SIG-M5 treated with dmso at 0.1 percent for 504 hours (cell line): ENCODE measurements around the gene NUP93.
"Not testable (repeated sequence)": the region's sequence is repeated elsewhere in the genome, so short reads cannot be mapped to it uniquely, and the experiment has no call there.

Source experiments
- DNase-seq: peaks from one replicate; lab custom pipeline; 2025; ENCODE audit not compliant: unreplicated experiment; lab: John Stamatoyannopoulos, UW

NUP93 gene

DNA sequence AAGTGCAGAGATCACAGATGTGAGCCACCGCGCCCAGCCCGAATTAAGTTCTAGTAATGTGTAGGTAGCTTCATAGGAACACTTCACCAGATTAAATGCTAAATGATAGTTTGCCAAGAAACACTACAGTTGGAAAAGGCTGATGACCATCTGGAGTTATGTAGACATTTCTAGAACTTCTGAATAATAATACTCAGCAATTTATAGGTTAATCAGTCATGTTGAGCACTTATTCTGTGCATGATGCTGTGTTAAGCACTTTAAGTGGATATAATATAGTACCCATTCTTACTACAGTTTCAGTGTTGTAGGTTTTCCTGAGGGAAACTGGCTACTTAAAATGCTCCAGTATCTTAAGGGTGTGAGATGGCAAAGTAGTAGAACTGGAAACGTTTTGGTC lies 45.2 kb downstream of the NUP93 start:
- no peak for DNase-seq

DNA sequence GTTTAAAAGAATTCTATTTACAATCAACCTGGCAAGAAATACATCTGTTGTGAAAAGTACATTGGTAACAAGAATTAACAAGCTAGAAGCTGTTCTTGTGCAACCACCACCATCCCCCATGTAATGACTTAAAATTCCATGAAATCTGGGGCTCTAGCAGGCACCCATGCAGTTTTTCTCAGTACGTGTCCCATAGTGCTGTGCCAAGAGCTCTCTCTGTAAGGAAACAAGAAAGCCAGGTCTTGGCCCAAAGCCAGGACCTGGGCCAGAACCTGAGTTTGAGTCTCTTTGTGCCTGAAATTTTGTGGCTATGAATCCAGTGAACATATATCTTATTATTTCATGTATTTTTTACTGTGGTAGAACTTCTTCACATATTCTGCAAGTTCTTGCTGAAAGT lies 46.6 kb downstream of the NUP93 start:
- DNase-seq: no peak

DNA sequence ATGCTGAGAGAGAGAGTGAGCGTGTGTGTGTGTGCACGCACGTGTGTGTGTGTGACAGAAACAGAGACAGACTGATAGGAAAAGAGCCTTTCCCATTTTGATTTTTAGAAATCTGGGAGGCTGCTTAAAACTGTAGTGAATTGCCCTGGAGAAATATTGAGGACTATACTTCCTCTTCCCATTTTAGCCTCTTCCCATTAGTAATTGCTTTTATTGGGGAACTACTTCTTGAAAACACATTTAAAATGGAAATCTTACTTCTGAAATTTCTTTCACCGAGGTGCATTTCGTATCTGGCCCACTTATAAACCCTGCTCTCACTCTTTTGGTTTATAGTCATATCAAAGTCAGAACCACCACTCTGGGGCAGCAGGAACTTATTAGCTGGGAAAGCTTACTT lies 47.1 kb downstream of the NUP93 start:
- DNase-seq: no peak

DNA sequence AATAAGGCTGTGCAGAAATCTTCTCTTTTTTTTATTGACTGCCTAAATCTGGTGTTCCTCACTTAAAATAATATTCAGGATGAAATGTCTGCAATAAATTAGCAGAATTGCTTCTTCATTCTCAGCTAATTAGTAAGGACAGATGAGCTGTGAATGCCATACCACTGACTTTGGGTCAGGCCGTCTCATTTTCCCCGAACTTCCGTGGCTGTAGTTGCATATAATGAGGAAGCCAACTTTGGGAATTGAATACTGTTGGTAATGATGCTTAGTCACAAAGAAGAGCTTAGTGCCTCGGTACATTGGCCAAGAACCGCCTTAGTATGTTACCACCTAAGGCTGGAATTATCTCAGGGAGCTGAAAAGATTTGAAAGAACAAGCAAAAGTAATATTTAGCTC lies 47.6 kb downstream of the NUP93 start:
- DNase-seq: no peak

DNA sequence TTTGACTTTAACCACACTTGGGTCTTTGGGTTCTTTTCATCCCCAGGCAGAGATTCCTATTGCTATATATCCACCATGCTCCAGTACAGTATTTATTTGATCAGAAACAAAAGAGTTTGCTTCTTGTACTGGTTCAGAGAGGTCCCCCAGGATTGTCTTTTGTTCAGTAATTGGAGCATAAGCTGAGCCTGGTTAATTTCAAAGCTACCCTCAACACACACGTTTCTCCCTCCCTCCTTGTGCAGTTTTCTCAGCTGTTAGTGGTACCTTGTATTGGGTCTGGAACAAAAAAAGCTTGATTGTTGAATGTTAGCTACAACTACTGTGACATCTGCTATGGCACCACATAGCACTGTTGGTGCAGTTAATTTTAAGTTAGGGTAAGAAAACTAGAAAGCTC lies 50.0 kb downstream of the NUP93 start:
- no peak for DNase-seq

DNA sequence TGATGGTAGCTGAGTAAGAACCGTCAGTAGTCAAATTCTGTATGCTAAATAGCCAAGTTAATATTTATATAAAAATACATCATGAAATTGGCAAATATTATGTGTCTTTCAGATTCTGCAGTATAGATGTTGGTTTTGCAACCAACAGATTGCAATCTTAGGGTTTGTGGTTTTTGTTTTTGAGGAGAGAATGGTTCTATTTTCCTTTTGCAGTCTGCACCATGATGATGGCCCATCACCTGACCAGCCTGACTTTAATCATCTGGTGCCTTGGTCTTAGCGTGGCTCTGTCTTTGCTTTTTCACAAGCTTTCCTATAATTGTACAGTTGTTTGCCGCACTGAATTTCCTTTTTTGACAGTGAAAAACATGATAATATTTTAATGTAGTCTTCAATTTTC lies 50.7 kb downstream of the NUP93 start:
- DNase-seq: no peak

DNA sequence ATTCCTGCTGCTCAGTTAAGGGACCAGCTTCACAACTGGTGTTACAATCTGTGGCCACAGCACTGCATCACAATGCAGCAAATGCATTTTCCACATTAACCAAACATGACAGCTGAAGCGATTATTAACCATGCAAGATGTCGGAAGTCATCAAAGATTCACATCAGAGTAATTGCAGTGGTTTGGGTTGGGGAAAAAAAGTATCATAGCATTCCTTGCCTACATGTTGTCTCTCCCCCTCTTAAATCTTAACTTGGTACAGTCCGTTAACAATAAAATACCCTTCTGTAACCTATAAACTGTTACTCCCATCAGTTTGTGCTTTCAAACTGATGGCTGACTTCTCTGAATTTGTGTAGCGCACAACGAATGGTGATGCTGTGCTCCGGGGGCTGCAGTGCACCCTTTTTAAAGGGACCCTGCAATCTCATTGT lies 51.6 kb downstream of the NUP93 start:
- DNase-seq: no peak

DNA sequence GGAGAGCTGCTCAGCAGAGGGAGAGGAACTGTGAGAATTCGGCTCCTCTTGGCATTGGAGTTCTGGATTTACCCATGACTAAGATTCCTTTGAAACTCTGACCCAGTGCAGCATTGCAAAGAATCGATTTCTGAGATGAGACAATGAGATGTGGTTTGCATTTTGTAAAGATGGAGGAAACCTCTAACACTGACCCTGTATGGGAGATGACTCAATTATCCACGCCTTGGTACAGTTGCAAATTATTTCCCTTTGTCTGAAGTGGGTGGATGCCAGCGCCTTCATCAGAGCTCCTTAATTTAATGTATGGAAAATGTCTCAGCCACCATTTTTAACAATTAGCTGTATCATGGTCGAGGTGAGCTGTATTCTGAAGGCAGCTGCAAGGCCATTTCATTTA lies 53.4 kb downstream of the NUP93 start:
- DNase-seq: no peak

DNA sequence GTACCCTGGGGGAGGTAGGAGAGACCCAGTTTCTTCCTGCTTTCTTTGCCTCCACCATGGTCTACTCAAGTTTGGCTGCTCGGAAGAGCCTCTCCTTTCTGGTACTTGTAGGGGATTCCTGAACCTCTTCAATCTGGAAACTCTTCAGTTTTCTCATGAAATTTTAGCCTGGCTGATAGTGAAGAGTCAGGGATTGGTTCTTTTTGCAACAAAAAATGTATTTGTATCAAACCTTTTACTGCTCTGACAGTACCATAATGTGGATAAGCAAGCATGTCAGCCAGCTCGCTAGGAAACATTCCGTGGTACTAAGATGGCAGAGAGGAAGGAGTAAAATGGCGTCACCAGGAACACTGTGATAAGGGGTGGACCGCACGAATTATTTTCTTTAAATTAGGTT lies 55.4 kb downstream of the NUP93 start:
- DNase-seq: no peak

DNA sequence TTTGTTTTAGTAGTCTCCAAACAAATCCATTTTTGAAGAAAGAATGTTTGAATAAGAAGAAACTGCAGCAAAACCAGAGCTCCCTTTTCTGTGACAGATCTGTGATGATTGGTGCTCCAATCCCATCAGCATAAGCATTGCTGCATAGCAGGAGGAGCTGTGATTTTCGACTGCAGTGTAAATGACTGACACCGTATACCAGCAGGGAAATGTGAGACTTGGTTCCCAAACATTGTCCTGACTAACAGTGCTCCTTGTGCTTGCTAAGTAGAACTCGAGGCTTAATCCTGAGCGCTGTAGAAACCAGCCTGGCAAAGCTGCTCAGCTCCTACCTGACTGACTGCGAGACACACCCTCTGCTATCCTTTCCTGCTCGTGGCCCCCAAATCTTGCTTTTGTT lies 57.2 kb downstream of the NUP93 start:
- DNase-seq: no peak

DNA sequence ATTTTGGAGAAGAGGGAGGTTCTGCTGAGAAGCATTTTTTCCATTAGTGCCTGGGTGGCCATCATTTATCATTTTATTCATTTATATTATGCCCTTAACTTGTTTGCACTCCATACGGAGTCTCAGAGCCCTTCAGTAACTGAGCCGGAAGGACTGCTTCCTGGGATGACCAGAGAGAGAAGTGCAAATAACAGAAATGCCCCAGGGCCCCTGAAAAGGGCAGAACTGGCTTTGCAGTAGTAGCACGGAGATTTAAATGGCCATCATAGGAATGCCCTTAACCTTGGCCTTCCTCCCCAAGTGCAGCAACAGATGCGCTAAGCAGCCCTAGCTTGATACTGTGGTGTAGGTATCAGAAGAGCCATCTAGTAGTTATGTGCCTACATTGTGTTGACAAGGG lies 58.5 kb downstream of the NUP93 start:
- DNase-seq: no peak

DNA sequence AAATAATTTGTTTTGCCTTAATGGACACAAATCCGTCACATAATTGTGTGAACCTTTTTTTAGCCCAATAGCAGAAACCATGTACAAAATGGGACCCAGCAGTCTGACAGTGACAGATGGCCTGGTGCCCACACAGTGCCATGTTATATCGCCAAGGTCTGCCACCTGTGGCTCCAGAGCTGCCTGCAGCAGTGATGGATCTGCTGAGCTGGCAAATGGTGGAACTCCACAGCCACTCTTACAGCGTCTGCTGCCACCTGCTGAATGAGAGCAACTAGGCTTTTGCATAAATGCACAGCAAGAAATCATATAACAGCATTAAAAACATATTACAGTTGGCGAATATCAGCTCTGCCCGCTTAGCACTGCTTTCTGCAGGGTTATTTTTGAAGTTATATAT lies 59.4 kb downstream of the NUP93 start:
- DNase-seq: peak; percentile 20

DNA sequence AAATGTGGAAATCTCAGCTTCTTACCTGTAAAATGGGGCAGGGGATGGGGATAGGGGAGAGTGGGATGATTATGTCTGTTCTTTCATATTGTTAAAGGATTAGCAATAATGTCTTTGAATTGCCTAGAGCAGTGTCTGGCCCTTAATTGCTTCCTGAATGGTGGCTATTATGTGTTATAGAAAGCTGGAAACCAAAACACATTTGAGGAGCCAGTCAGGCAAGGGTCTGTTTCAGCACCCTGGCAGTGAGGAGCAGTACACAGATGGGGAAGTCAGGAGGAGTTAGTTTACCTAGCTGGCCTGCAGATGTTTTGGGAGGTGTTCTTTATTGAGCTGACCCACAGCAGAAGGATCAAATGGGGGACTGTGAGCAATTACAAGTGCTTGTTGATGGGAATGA lies 63.0 kb downstream of the NUP93 start:
- no peak for DNase-seq

DNA sequence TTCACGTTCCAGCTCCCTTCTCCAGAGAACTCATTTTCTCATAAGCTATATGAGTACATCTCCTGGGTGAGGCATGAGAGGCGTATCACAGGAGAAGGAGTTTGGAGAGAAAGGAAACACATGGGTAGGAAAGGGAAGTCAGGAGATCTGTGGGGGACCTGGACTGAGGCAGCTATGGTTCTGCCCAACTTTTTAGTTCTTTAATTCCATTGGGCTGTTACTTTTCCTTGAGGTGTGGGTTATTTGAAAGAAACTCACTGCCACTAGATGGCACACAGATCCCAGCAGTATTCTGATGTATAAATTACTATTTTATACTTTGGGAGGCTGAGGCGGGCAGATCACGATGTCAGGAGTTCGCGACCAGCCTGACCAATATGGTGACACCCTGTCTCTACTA lies 63.6 kb downstream of the NUP93 start:
- no peak for DNase-seq

DNA sequence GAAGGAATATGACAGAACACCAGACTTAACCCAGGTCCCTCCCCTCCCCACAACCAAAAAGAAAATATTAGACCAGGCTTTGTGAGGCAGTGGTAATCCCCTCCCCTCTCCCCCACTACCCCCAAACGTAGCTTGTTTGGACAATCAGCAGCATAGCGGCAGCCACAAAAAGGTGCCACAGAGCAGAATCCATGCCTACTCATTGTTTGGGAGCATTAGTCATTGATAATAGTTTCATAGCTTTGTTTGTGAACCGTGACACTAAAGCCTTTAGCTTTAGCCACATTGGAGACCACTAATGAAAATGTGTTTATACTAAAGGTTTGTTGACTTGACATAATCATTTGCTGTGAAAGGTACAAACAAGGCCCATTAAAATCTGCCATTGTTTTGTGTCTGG lies 65.1 kb downstream of the NUP93 start:
- no peak for DNase-seq

DNA sequence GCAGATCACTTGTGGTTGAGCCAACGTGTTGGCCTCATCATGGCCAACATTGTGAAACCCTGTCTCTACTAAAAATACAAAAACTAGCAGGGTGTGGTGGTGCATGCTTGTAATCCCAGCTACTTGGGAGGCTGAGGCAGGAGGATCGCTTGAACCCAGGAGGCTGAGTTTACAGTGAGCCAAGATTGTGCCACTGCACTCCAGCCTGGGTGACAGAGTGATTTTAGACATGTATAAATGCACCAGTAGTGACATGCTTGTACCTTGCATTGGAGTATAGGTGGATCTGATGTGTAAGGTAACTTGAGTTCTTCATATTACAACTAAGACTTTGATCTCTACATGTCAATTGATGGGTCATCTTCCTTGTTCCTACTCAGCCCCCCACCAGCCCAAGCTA lies 67.1 kb downstream of the NUP93 start:
- not testable (repeated sequence) for DNase-seq

DNA sequence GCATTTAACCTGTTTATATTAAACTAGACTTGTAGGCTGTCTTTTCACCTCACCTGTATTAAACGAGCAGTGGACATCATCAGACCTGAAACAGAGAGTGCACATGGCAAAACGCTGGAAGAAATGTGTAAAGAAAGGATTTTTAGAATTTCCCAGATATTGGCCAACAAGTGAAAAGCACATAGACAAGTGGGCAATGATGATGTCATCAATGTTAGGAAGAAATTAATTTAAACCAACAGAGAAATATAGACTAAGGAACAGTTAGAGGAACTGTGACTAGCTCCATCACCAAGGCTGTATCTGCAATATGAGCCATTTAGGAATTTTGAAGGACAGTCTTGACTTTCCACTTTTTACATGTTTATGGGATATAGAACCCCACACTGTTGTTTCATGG lies 67.9 kb downstream of the NUP93 start:
- DNase-seq: no peak

DNA sequence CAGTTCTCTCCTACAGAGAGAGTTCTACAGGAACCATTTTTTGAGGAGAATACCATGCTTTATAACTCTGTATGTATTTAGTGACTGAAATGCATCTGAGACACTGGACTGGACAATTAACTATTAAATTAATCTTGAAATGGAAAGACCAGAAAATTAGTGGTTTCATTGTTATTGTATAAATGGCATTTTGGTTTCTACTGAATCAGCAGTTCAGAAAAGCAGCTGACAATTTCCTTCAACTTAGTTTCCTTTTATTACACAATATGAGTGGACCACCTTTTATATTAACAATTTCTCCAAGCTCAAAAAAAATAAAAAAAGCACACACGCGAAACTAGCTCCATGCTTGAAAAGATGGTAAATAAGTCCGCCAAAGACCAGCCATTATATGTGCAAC lies 69.0 kb downstream of the NUP93 start:
- no peak for DNase-seq

DNA sequence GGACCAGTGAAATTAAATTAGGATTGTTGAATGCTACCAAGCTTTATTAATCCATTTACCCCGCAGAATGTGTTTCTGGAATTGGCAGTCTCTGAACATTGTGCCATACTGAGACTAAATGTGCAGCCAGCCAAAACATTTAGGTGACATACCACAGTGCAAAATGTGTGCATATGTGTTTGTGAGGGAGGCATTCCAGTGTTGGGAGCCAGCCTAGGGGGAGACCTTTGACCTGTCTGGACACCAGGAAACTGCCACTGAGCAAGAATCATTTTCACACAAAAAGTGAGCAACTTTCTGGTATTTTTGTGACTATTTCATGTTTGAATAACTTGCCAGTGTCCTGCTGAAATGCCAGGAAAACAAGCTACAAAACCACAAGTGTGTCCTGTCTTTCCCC lies 70.4 kb downstream of the NUP93 start:
- no peak for DNase-seq

DNA sequence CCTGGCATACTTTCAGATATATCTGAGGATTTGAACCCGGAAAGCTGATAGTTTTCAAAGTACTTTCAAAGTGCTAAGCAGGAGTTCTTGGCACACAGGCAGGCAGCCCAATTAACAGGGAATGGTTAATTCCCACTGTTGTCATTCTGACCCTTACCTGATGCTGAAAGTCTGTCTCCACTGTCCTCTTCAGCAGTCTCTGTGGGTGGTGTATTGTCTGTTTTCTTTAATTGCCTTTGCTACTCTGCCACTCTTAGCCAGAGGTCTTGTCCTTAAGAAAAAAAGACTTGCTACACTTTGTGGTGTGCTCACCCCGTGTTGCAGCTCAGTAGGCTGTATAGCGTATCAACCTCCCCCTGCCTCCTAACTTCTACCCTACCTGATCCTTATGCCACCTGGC lies 71.8 kb downstream of the NUP93 start:
- no peak for DNase-seq

DNA sequence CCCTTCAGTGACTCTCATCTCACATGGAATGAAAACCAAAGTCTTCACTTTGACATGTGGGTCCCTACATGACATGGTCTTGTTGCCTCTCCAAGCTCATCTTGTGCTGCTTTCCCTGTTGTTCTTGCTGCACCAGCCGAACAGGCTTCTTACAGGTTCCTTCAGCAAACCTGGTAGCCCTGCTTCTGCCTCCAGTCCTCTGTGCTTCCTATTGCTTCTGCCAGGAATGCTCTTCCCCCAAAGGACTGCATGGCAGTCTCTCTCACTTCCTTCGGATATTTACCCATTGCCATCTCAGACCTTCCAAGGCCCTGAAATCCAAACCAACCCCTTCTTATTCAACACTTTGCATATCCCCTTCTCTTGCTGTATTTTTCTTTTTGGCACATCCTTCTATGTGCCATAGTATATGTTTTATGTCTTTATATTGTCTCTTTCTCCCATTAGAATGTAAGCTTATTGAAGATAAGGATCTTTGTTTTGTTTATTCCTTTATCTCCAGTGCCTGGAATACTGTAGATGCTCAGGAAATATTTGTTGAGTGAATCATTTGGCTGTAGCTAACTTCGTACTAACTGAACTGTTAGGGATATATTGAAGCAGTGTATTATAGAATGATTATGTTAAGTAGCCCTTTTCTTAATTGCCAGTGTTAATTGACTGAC lies 77.2 kb downstream of the NUP93 start:
- DNase-seq: no peak

DNA sequence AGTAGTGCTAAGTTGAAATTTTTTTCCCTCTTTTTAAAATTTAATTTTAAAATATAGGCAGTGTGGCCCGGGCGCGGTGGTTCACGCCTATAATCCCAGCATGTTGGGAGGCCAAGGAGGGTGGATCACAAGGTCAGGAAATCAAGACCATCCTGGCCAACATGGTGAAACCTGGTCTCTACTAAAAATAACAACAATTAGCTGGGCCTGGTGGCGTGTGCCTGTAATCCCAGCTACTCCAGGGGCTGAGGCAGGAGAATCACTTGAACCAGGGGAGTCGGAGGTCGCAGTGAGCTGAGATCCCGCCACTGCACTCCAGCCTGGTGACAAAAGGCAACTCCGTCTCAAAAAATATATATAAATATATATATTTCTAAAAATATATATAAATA lies 77.7 kb downstream of the NUP93 start:
- DNase-seq: not testable (repeated sequence)

DNA sequence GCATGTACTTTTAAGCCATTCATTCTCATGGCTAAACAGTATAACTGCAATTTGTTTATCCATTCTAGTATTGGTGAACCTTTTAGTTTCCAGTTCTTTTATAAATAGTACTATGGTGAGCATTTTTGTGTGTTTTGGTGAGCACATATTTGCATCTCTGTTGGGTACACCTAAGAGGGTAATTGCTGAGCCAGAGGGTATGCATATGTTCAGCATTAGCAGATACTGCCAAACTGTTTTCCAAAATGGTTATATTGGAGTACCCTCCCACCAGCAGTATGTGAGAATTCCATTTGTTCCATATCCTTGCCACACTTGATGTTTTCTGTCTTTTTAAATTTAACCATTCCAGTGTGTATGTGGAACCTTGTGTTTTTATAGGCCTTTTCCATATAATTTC lies 81.0 kb downstream of the NUP93 start:
- DNase-seq: no peak

DNA sequence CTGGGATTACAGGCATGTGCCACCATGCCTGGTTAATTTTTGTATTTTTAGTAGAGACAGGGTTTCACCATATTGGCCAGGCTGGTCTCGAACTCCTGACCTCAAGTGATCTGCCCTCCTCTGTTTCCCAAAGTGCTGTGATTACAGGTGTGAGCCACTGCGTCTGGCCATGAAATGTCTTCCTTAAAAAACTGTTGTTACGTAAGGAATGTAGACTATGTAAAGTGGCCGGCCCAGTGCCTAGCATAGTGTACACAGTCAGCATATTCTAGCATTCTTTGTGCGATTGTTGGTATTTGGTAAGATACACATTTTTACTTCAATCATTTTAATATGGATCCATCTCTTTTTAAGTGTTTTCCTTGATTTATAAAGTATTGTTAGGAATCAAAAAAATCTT lies 81.7 kb downstream of the NUP93 start:
- DNase-seq: not testable (repeated sequence)
